Measurements from ENCODE around the gene PTBP3.

- TF ChIP-seq CTCF (conservative IDR thresholded peaks at IDR 0.05) (no peak), EZH2 (IDR thresholded peaks at IDR 0.05; ENCODE audit: low read depth) (no peak)
These were observed 72.3 kb downstream of the PTBP3 start for GRCh38 chr9:112261133-112261532.
